SK-N-SH treated with all-trans-retinoic acid at 6 μM for 48 hours (cell line): ENCODE data around the gene FIGN.

ENCODE experiments used
- ARNTL ChIP-seq: fragments of 450-650 bp; formaldehyde crosslinking; IDR thresholded peaks from 2 replicates; pipeline ENCODE4 v1.5.0; 2020; ENCODE audit warnings: low read depth, mild to moderate bottlenecking, moderate library complexity, borderline replicate concordance
- TF ChIP-seq, protein P1 (sequence below): fragments of 250-450 bp; sonication (Bioruptor Pico); IDR thresholded peaks from 2 replicates; pipeline ENCODE4 v1.5.0; 2020; ENCODE audit warnings: mild to moderate bottlenecking, moderate library complexity
- TF ChIP-seq, protein P2 (sequence below): fragments of 250-450 bp; sonication (Bioruptor Pico); IDR thresholded peaks from 2 replicates; pipeline ENCODE4 v1.5.1; 2020; ENCODE audit warnings: low read depth, mild to moderate bottlenecking, moderate library complexity

DNA sequence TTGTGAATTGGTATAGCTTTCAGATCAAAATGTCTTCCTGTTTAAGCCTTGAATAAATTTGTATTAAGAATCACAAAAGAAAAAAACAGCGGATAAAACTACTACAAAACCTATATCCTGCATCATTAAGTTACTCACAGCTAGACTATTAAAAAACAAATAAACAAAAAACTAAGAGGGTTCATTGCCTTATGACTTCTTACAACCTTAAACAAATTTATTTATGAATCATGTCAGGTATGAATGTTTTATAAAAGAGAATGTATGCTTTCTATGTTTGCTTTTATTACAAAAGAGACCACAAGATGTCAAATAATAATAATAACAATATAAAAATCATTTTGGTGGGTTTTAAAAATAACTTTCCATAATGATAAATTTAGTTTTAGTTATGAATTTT, 109.6 kb downstream of the FIGN start:
- TF ChIP-seq ARNTL (CRISPR knock-in tag): no peak
- TF ChIP-seq, protein P1, sequence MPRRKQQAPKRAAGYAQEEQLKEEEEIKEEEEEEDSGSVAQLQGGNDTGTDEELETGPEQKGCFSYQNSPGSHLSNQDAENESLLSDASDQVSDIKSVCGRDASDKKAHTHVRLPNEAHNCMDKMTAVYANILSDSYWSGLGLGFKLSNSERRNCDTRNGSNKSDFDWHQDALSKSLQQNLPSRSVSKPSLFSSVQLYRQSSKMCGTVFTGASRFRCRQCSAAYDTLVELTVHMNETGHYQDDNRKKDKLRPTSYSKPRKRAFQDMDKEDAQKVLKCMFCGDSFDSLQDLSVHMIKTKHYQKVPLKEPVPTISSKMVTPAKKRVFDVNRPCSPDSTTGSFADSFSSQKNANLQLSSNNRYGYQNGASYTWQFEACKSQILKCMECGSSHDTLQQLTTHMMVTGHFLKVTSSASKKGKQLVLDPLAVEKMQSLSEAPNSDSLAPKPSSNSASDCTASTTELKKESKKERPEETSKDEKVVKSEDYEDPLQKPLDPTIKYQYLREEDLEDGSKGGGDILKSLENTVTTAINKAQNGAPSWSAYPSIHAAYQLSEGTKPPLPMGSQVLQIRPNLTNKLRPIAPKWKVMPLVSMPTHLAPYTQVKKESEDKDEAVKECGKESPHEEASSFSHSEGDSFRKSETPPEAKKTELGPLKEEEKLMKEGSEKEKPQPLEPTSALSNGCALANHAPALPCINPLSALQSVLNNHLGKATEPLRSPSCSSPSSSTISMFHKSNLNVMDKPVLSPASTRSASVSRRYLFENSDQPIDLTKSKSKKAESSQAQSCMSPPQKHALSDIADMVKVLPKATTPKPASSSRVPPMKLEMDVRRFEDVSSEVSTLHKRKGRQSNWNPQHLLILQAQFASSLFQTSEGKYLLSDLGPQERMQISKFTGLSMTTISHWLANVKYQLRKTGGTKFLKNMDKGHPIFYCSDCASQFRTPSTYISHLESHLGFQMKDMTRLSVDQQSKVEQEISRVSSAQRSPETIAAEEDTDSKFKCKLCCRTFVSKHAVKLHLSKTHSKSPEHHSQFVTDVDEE (CRISPR knock-in tag): no peak
- TF ChIP-seq, protein P2, sequence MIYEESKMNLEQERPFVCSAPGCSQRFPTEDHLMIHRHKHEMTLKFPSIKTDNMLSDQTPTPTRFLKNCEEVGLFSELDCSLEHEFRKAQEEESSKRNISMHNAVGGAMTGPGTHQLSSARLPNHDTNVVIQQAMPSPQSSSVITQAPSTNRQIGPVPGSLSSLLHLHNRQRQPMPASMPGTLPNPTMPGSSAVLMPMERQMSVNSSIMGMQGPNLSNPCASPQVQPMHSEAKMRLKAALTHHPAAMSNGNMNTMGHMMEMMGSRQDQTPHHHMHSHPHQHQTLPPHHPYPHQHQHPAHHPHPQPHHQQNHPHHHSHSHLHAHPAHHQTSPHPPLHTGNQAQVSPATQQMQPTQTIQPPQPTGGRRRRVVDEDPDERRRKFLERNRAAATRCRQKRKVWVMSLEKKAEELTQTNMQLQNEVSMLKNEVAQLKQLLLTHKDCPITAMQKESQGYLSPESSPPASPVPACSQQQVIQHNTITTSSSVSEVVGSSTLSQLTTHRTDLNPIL (CRISPR knock-in tag): no peak
